Stimulated activated CD4-positive, alpha-beta T cell treated with anti-CD3 and anti-CD28 coated beads, Interleukin-4, amount 100 ng/mL, for 4 hours (primary cell): ENCODE measurements around the gene SRSF9.
"Not testable (repeated sequence)": the region's sequence is repeated elsewhere in the genome, so short reads cannot be mapped to it uniquely, and the experiment has no call there.

Experiments used
- DNase-seq, 2 experiments: peaks; one replicate each; pipeline ENCODE4 v3.0.0-alpha.2; 2020

Gene SRSF9

GRCh38 chr12:120447992-120448391 lies 21.6 kb downstream of the SRSF9 start:
- DNase-seq, result no peak

- not testable (repeated sequence) for DNase-seq
These were observed 22.7 kb downstream of the SRSF9 start for GRCh38 chr12:120446844-120447178.

- peak; percentile 85 to 87 for DNase-seq
These were observed 23.4 kb downstream of the SRSF9 start, which contains the start of the genes GATC and TRIAP1 for GRCh38 chr12:120445911-120446843. Gene GATC (plus strand): TSS chr12:120446444. CDS start chr12:120446481, 37 bp downstream. Gene TRIAP1 (minus strand): TSS chr12:120446384. CDS start chr12:120446372, 12 bp downstream.

GRCh38 chr12:120444676-120445075 lies 24.9 kb downstream of the SRSF9 start:
- no peak for DNase-seq

GRCh38 chr12:120439646-120440247 lies 29.8 kb downstream of the SRSF9 start:
- DNase-seq, result peak; percentile 64 to 67

- DNase-seq, result no peak
These were observed 30.9 kb downstream of the SRSF9 start for GRCh38 chr12:120438495-120439198.

GRCh38 chr12:120437735-120438494 lies 31.6 kb downstream of the SRSF9 start, which contains the start of gene COX6A1:
Gene COX6A1 (plus strand): TSS chr12:120438113. CDS start chr12:120438127, 14 bp downstream.
- DNase-seq, result peak; percentile 93 to 99

GRCh38 chr12:120432772-120433525 lies 36.6 kb downstream of the SRSF9 start:
- DNase-seq, result no peak

GRCh38 chr12:120429368-120429767 lies 40.2 kb downstream of the SRSF9 start:
- DNase-seq, result no peak

GRCh38 chr12:120428597-120429229 lies 40.8 kb downstream of the SRSF9 start:
- no peak for DNase-seq

GRCh38 chr12:120425797-120426196 lies 43.8 kb downstream of the SRSF9 start:
- DNase-seq, result no peak

- DNase-seq, result no peak
These were observed 46.6 kb downstream of the SRSF9 start for GRCh38 chr12:120422892-120423456.

GRCh38 chr12:120421701-120422100 lies 47.8 kb downstream of the SRSF9 start:
- no peak for DNase-seq

- DNase-seq, result no peak
These were observed 51.5 kb downstream of the SRSF9 start for GRCh38 chr12:120417917-120418580.

- no peak for DNase-seq
These were observed 52.9 kb downstream of the SRSF9 start for GRCh38 chr12:120416490-120417216.

GRCh38 chr12:120413901-120414695 lies 55.5 kb downstream of the SRSF9 start:
- DNase-seq, result no peak

- DNase-seq, result no peak
These were observed 57.1 kb downstream of the SRSF9 start for GRCh38 chr12:120412421-120412820.
